ENCODE data around the gene CDYL2. TPM values are rescaled to one million over a fixed set of nuclear protein-coding genes. Genes with fewer than 3 reads are reported as not detected.

The CDYL2 gene
- total and polyA plus RNA-seq, 5 donors from 2014 or later = 1.2 to 37.6 (median 1.6) TPM

DNA sequence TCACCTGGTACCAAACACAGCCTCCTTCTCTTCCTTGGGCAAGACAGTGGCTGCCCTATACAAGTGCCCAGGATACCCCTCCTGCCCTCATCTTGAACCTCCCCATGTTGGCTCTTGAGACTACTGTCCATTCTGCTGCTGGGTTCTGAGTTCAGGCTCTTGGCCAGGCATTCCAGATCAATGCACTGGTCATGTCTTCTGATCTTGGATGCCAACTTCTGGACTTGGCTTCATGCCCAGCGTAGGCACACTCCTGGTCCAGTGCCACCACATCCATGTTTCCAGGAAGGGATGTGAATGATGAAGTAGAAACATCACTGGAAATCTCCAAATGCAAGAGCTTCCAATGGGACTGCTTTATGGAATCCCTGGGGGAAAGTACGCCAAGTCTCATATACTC, 212.1 kb downstream of the CDYL2 start:
- ATAC-seq (ENCODE audit: low read depth in 2 of 2) (no peak), DNase-seq (no peak)
- H3K4me1 Mint-ChIP-seq = peaks cover 7 to 36% (median 17%) of the 10 kb centered on the region in 4 donors
- peak overlapping the region in 1 of 4 donors; percentile 45 for H3K4me3 Mint-ChIP-seq
- peaks cover 2% of the 10 kb centered on the region for H3K27me3 ChIP-seq (ENCODE audit: control insufficient read depth, insufficient read depth, low read length)
- no peak overlapping the region for H3K4me3 ChIP-seq (ENCODE audit: low read depth, low read length)
- no peaks in the 10 kb centered on the region for H3K36me3 ChIP-seq (ENCODE audit: control insufficient read depth, insufficient read depth, low read length)
- no peaks in the 10 kb centered on the region for H3K9me3 ChIP-seq (ENCODE audit: control insufficient read depth in 2 of 2, low read length in 2 of 2)
- H3K27ac ChIP-seq (ENCODE audit: insufficient read depth, low read length, poor library complexity, severe bottlenecking) = no peak overlapping the region
- H3K27ac Mint-ChIP-seq = no peak overlapping the region
- H3K4me1 ChIP-seq (ENCODE audit: control insufficient read depth, insufficient read depth, low read length, poor library complexity, severe bottlenecking) = peaks cover 12% of the 10 kb centered on the region
- peaks cover 0 to 11% (median 4%) of the 10 kb centered on the region in 7 donors for H3K9me3 Mint-ChIP-seq
- H3K27me3 Mint-ChIP-seq = no peaks in the 10 kb centered on the region
- H3K36me3 Mint-ChIP-seq = peaks cover 9% of the 10 kb centered on the region

DNA sequence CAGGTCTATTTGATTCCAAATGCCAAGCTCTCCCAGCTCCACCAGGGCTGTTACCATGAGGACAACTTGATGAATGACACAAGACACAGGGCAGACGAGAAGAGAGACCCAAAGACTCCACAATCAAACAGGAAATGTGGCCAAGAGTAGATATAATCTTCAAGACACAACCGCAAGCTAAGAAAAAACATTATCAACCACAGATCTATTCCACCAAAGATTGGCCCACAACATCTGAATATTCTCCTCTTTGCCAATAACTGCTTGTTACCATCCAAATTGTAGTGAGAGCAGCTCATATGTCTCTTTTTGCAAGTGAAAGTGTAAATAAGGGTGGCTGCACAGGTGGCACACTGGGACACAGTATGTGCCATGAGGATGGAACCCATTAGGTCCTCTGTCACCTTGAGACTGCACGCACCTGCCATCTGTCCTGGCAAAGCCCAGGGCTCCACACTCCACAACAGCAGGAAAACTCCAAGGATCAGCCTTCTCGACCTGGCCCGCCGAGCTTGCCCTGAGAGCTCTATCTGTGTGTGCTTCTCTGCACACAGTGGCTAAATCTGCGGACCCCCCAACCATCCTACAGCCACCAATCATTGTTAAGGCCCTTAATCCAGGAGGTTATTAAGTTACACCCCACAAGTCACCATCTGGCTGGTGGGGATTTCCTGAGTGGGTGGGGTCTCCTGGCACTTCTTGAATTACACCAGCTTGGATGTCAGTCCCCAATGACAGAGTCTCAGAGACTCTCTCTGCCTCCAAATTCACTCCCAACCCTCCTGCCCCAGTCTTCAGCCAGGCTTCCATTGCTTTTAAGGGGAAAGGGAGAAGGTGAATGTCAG, 213.1 kb downstream of the CDYL2 start:
- Histone ChIP-seq H3K9me3 (ENCODE audit: control insufficient read depth in 2 of 2, low read length in 2 of 2) (peaks cover 0 to 5% of the 10 kb centered on the region in 2 experiments), H3K27ac (ENCODE audit: insufficient read depth, low read length, poor library complexity, severe bottlenecking) (no peak overlapping the region), H3K27me3 (ENCODE audit: control insufficient read depth, insufficient read depth, low read length) (peaks cover 2% of the 10 kb centered on the region), H3K36me3 (ENCODE audit: control insufficient read depth, insufficient read depth, low read length) (no peaks in the 10 kb centered on the region), H3K4me3 (ENCODE audit: low read depth, low read length) (peak overlapping the region; percentile 74), H3K4me1 (ENCODE audit: control insufficient read depth, insufficient read depth, low read length, poor library complexity, severe bottlenecking) (peaks cover 12% of the 10 kb centered on the region)
- Mint-ChIP-seq H3K27ac (peak overlapping the region; percentile 20 to 36 (median 27)), H3K4me3 (peak overlapping the region; percentile 1 to 60 (median 32)), H3K36me3 (peaks cover 6% of the 10 kb centered on the region), H3K9me3 (peaks cover 0 to 12% (median 3%) of the 10 kb centered on the region in 7 donors), H3K27me3 (no peaks in the 10 kb centered on the region), H3K4me1 (peaks cover 9 to 38% (median 17%) of the 10 kb centered on the region in 4 donors)
- peak in 2 of 3 donors; percentile 72 to 77 for DNase-seq
- peak; percentile 80 to 81 for ATAC-seq (ENCODE audit: low read depth in 2 of 2)

DNA sequence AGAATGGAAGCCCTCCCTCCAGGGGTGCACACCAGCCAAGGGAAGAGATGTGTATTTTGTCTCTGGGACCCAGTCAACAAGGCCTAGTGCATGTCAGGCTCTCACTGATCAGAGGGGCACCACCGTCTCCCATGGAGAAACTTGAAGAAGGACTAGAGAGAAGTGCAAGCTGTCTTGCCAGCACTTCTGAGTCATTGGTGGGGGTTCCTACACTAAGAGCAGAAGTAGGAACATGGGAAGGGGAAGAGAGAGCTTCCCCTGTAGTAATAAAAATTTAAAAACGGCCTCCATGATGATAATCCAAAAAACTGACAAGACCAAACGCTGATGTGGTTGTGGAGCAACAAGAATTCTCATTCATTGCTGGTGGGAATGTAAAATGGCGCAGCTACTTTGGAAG, 217.3 kb downstream of the CDYL2 start:
- Histone ChIP-seq H3K9me3 (ENCODE audit: control insufficient read depth in 2 of 2, low read length in 2 of 2) (peaks cover 0 to 7% of the 10 kb centered on the region in 2 experiments), H3K4me3 (ENCODE audit: low read depth, low read length) (no peak overlapping the region), H3K27me3 (ENCODE audit: control insufficient read depth, insufficient read depth, low read length) (no peaks in the 10 kb centered on the region), H3K4me1 (ENCODE audit: control insufficient read depth, insufficient read depth, low read length, poor library complexity, severe bottlenecking) (peaks cover 18% of the 10 kb centered on the region), H3K36me3 (ENCODE audit: control insufficient read depth, insufficient read depth, low read length) (no peaks in the 10 kb centered on the region), H3K27ac (ENCODE audit: insufficient read depth, low read length, poor library complexity, severe bottlenecking) (no peak overlapping the region)
- Mint-ChIP-seq H3K27ac (no peak overlapping the region), H3K9me3 (peaks cover 0 to 10% (median 4%) of the 10 kb centered on the region in 7 donors), H3K4me1 (peaks cover 21 to 45% (median 25%) of the 10 kb centered on the region in 4 donors), H3K4me3 (no peak overlapping the region), H3K27me3 (no peaks in the 10 kb centered on the region), H3K36me3 (peaks cover 12% of the 10 kb centered on the region)
- DNase-seq = no peak
- ATAC-seq (ENCODE audit: low read depth in 2 of 2) = no peak

DNA sequence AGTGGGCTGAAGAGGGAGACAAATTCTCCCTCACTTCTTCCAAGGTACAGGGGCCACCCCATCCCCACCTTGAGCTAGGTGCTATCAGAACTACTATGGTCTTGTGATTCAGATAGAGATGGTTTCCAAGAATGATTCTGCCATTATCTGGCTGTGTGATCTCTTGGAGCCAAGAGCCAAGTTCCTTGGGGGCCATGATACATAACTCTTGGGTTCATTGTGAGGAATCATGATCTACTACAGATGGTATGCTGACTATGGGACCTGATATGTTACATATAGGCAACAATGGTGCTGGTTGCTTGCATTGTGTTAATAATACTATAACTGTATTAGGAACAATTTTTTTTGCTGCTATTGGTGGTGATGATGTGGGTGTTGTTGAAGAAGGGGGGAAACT, 217.9 kb downstream of the CDYL2 start:
- H3K4me3 ChIP-seq (ENCODE audit: low read depth, low read length) = no peak overlapping the region
- peaks cover 12% of the 10 kb centered on the region for H3K36me3 Mint-ChIP-seq
- peak overlapping the region in 1 of 4 donors; percentile 13 for H3K4me3 Mint-ChIP-seq
- DNase-seq (no peak), ATAC-seq (ENCODE audit: low read depth in 2 of 2) (no peak)
- peaks cover 0 to 7% of the 10 kb centered on the region in 2 experiments for H3K9me3 ChIP-seq (ENCODE audit: control insufficient read depth in 2 of 2, low read length in 2 of 2)
- no peaks in the 10 kb centered on the region for H3K27me3 ChIP-seq (ENCODE audit: control insufficient read depth, insufficient read depth, low read length)
- H3K27ac Mint-ChIP-seq = peak overlapping the region in 1 of 3 donors; percentile 44
- peaks cover 14% of the 10 kb centered on the region for H3K4me1 ChIP-seq (ENCODE audit: control insufficient read depth, insufficient read depth, low read length, poor library complexity, severe bottlenecking)
- H3K36me3 ChIP-seq (ENCODE audit: control insufficient read depth, insufficient read depth, low read length) = no peaks in the 10 kb centered on the region
- H3K27ac ChIP-seq (ENCODE audit: insufficient read depth, low read length, poor library complexity, severe bottlenecking) = no peak overlapping the region
- no peaks in the 10 kb centered on the region for H3K27me3 Mint-ChIP-seq
- peaks cover 0 to 10% (median 4%) of the 10 kb centered on the region in 7 donors for H3K9me3 Mint-ChIP-seq
- peaks cover 21 to 44% (median 24%) of the 10 kb centered on the region in 4 donors for H3K4me1 Mint-ChIP-seq

- peak in 1 of 3 donors; percentile 28 for DNase-seq
- Histone ChIP-seq H3K27me3 (ENCODE audit: control insufficient read depth, insufficient read depth, low read length) (no peaks in the 10 kb centered on the region), H3K27ac (ENCODE audit: insufficient read depth, low read length, poor library complexity, severe bottlenecking) (no peak overlapping the region), H3K36me3 (ENCODE audit: control insufficient read depth, insufficient read depth, low read length) (no peaks in the 10 kb centered on the region), H3K9me3 (ENCODE audit: control insufficient read depth in 2 of 2, low read length in 2 of 2) (peaks cover 0 to 7% of the 10 kb centered on the region in 2 experiments), H3K4me3 (ENCODE audit: low read depth, low read length) (peak overlapping the region; percentile 28), H3K4me1 (ENCODE audit: control insufficient read depth, insufficient read depth, low read length, poor library complexity, severe bottlenecking) (peaks cover 14% of the 10 kb centered on the region)
- peak in 1 of 2 donors; percentile 28 for ATAC-seq (ENCODE audit: low read depth in 2 of 2)
- H3K4me3 Mint-ChIP-seq = peak overlapping the region in 1 of 4 donors; percentile 13
- peaks cover 12% of the 10 kb centered on the region for H3K36me3 Mint-ChIP-seq
- peaks cover 15 to 44% (median 24%) of the 10 kb centered on the region in 4 donors for H3K4me1 Mint-ChIP-seq
- no peaks in the 10 kb centered on the region for H3K27me3 Mint-ChIP-seq
- peaks cover 0 to 10% (median 4%) of the 10 kb centered on the region in 7 donors for H3K9me3 Mint-ChIP-seq
- H3K27ac Mint-ChIP-seq = no peak overlapping the region
These were observed 218.6 kb downstream of the CDYL2 start for GRCh38 chr16:80585764-80586163.

- Mint-ChIP-seq H3K4me3 (no peak overlapping the region), H3K27me3 (no peaks in the 10 kb centered on the region), H3K36me3 (peaks cover 12% of the 10 kb centered on the region), H3K27ac (no peak overlapping the region), H3K9me3 (peaks cover 0 to 13% (median 6%) of the 10 kb centered on the region in 7 donors), H3K4me1 (peaks cover 25 to 51% (median 33%) of the 10 kb centered on the region in 4 donors)
- DNase-seq (no peak), ATAC-seq (ENCODE audit: low read depth in 2 of 2) (no peak)
- H3K36me3 ChIP-seq (ENCODE audit: control insufficient read depth, insufficient read depth, low read length) = no peaks in the 10 kb centered on the region
- no peak overlapping the region for H3K4me3 ChIP-seq (ENCODE audit: low read depth, low read length)
- peaks cover 36% of the 10 kb centered on the region for H3K4me1 ChIP-seq (ENCODE audit: control insufficient read depth, insufficient read depth, low read length, poor library complexity, severe bottlenecking)
- no peaks in the 10 kb centered on the region for H3K27me3 ChIP-seq (ENCODE audit: control insufficient read depth, insufficient read depth, low read length)
- H3K9me3 ChIP-seq (ENCODE audit: control insufficient read depth in 2 of 2, low read length in 2 of 2) = peaks cover 0 to 7% of the 10 kb centered on the region in 2 experiments
- no peak overlapping the region for H3K27ac ChIP-seq (ENCODE audit: insufficient read depth, low read length, poor library complexity, severe bottlenecking)
These were observed 220.9 kb downstream of the CDYL2 start for GRCh38 chr16:80583466-80583865.

DNA sequence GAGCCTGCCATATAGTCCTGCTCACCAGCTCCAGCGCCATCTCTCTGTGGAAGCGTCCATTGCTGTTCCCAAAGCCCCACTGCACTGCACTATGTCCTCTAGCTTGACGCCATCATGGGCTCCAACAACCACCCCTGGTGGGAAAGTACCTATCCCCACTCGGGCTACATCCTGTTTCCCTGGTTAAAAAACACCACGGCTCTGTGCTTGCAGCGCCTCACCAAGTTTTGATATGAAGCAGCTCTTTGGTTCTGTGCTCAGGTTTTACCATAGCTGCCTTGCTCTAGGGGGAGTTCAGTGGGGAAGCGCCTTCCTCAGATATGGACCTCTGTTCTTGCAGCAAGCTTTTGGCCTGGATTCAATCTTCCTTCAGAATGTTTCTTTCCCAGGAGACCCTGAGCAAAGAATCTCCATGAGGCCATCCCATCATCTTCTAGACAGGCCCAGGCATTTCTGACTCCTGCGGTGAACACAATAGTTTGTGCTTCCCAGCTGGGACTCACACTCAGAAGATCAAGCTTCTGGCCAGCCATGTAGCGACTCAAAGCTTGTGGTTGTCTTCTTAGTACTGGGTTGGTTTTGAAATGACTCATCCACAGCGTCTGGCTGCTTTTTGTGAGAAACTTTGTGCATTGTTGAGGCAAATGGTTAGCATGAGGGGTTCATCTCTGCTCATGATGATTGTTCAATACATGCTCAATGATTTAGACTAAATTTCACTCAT, 224.1 kb downstream of the CDYL2 start:
- peaks cover 0 to 3% (median 0%) of the 10 kb centered on the region in 7 donors for H3K9me3 Mint-ChIP-seq
- peak overlapping the region; percentile 27 for H3K4me3 ChIP-seq (ENCODE audit: low read depth, low read length)
- no peaks in the 10 kb centered on the region for H3K27me3 Mint-ChIP-seq
- ATAC-seq (ENCODE audit: low read depth in 2 of 2) (peak; percentile 80 to 86), DNase-seq (peak; percentile 29 to 92 (median 70))
- H3K36me3 Mint-ChIP-seq = peaks cover 4% of the 10 kb centered on the region
- peak overlapping the region; percentile 74 for H3K27ac ChIP-seq (ENCODE audit: insufficient read depth, low read length, poor library complexity, severe bottlenecking)
- peak overlapping the region; percentile 24 to 77 (median 48) for H3K4me3 Mint-ChIP-seq
- H3K9me3 ChIP-seq (ENCODE audit: control insufficient read depth in 2 of 2, low read length in 2 of 2) = no peaks in the 10 kb centered on the region
- H3K36me3 ChIP-seq (ENCODE audit: control insufficient read depth, insufficient read depth, low read length) = no peaks in the 10 kb centered on the region
- peak overlapping the region; percentile 74 to 97 (median 94) for H3K27ac Mint-ChIP-seq
- H3K4me1 ChIP-seq (ENCODE audit: control insufficient read depth, insufficient read depth, low read length, poor library complexity, severe bottlenecking) = peaks cover 35% of the 10 kb centered on the region
- peaks cover 16 to 47% (median 26%) of the 10 kb centered on the region in 4 donors for H3K4me1 Mint-ChIP-seq
- no peaks in the 10 kb centered on the region for H3K27me3 ChIP-seq (ENCODE audit: control insufficient read depth, insufficient read depth, low read length)

All from CD4-positive, CD25-positive, alpha-beta regulatory T cell (primary cell).